Kidney (tissue), 14 donors: ENCODE data around the gene VPS8. TPM values are rescaled to one million over a fixed set of nuclear protein-coding genes. Genes with fewer than 3 reads are reported as not detected.

Experiments
- DNase-seq, 5 donors: peaks; one replicate each; pipeline ENCODE4 v3.0.0-alpha.2; 2013 to 2020
- FAIRE-seq: peaks from 2 replicates; lab custom pipeline; 2012; peaks lifted over from hg19 to GRCh38; lab: Jason Lieb, UNC
- H3K27ac ChIP-seq, 2 donors: one replicate each; pipeline ENCODE4 v1.7.0; 2013; ENCODE audit warnings: low read depth in 2 of 2, low read length in 2 of 2, inconsistent platforms in 1 of 2
- H3K27me3 ChIP-seq: one replicate; pipeline ENCODE4 v1.7.1; 2013; ENCODE audit warnings: low read length, inconsistent platforms; ENCODE audit not compliant: control insufficient read depth, insufficient read depth
- H3K36me3 ChIP-seq, 3 donors: one replicate each; pipeline versions ENCODE4 v1.7.0 to v1.7.1; 2013; ENCODE audit warnings: low read length in 3 of 3, control low read depth in 1 of 3, inconsistent platforms in 1 of 3; ENCODE audit not compliant: insufficient read depth in 3 of 3, control insufficient read depth in 2 of 3
- H3K4me1 ChIP-seq, 3 donors: one replicate each; pipeline versions ENCODE4 v1.7.0 to v1.7.1; 2013; ENCODE audit warnings: low read length in 3 of 3, inconsistent platforms in 1 of 3, low read depth in 1 of 3; ENCODE audit not compliant: control insufficient read depth in 2 of 3, insufficient read depth in 2 of 3
- H3K4me3 ChIP-seq, 3 donors: one replicate each; pipeline versions ENCODE4 v1.7.0 to v1.8.1; 2013; ENCODE audit warnings: low read length in 3 of 3, control low read depth in 1 of 3, inconsistent platforms in 1 of 3
- H3K9ac ChIP-seq, 3 donors: one replicate each; pipeline versions ENCODE4 v1.7.0 to v1.7.1; 2013; ENCODE audit warnings: low read length in 3 of 3, control low read depth in 1 of 3, inconsistent platforms in 1 of 3
- H3K9me3 ChIP-seq, 3 donors: one replicate each; pipeline versions ENCODE4 v1.7.0 to v1.7.1; 2013; ENCODE audit warnings: low read length in 3 of 3, control low read depth in 1 of 3, inconsistent platforms in 1 of 3; ENCODE audit not compliant: control insufficient read depth in 2 of 3, insufficient read depth in 1 of 3
- intact Hi-C: fragments of 100-400 bp; cut with DNase I; formaldehyde crosslinking; loops from one replicate; pipeline ENCODE4 v1.11.1; 2022
- polyA plus RNA-seq: library from polyadenylated mRNA; stranded (reverse); fragments of 350-450 nt; fragmentation: Illumina TruSeq; extraction: RNeasy Lipid Tissue Mini Kit (QIAGEN cat#74804); gene quantifications from one replicate; pipeline ENCODE4 v1.2.3, GENCODE V29; 2014; ENCODE audit warnings: low read depth, low replicate concordance; ENCODE audit not compliant: insufficient read depth
- total RNA-seq: library from RNA; stranded (reverse); fragmentation: NEBNext Ultra II Directional; extraction: Animal tissue kit (Norgen Biotek cat#: 25700); gene quantifications from one replicate; pipeline ENCODE4 v1.2.1, GENCODE V29; 2021
- TF ChIP-seq, protein P1 (sequence below): IDR thresholded peaks from 3 replicates; pipeline ENCODE4 v1.5.1; 2012; ENCODE audit warnings: mild to moderate bottlenecking, moderate library complexity, borderline replicate concordance; ENCODE audit not compliant: insufficient read depth; ENCODE audit errors: extremely low read depth
- donor health status: control.
- donor health status: control.
- donor health status: control.
- donor health status: control.
- donor health status: control.
- donor health status: DM: yes; HTN: yes; CAD: no.
- donor health status: Normal renal cell carcinoma (clear cell type).

VPS8 gene
- total and polyA plus RNA-seq, 2 donors from 2014 or later = 10.8 to 55.0 TPM

DNA sequence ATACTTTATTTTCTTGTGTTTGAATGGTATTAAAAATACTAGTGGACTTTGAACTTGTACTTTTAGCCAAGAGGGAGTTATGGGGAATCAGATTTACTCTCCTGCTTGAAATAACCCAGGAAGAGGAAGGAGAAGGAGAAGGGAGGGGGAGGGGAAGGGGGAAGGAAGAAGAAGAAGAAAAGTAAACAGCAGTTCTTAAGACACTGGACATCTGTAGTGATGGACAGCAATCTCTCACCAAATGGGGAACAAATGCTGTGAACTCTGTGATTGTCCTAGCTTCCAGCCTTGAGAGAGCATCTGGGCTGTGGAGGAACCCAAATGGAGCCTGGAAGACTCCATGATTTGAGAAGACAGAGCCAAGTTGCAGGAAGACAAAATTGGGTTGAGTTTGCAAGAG, 52.0 kb downstream of the VPS8 start:
- H3K9ac ChIP-seq = no peak overlapping the region
- no peak for DNase-seq
- no peak overlapping the region for H3K4me3 ChIP-seq
- FAIRE-seq = no peak
- H3K9me3 ChIP-seq = no peaks in the 10 kb centered on the region
- no peak overlapping the region for H3K27ac ChIP-seq
- peaks cover 4 to 16% (median 9%) of the 10 kb centered on the region in 3 donors for H3K36me3 ChIP-seq
- no peaks in the 10 kb centered on the region for H3K4me1 ChIP-seq
- TF ChIP-seq, protein P1, sequence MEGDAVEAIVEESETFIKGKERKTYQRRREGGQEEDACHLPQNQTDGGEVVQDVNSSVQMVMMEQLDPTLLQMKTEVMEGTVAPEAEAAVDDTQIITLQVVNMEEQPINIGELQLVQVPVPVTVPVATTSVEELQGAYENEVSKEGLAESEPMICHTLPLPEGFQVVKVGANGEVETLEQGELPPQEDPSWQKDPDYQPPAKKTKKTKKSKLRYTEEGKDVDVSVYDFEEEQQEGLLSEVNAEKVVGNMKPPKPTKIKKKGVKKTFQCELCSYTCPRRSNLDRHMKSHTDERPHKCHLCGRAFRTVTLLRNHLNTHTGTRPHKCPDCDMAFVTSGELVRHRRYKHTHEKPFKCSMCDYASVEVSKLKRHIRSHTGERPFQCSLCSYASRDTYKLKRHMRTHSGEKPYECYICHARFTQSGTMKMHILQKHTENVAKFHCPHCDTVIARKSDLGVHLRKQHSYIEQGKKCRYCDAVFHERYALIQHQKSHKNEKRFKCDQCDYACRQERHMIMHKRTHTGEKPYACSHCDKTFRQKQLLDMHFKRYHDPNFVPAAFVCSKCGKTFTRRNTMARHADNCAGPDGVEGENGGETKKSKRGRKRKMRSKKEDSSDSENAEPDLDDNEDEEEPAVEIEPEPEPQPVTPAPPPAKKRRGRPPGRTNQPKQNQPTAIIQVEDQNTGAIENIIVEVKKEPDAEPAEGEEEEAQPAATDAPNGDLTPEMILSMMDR = no peak
- intact Hi-C loops = no loop called here
- no peaks in the 10 kb centered on the region for H3K27me3 ChIP-seq

DNA sequence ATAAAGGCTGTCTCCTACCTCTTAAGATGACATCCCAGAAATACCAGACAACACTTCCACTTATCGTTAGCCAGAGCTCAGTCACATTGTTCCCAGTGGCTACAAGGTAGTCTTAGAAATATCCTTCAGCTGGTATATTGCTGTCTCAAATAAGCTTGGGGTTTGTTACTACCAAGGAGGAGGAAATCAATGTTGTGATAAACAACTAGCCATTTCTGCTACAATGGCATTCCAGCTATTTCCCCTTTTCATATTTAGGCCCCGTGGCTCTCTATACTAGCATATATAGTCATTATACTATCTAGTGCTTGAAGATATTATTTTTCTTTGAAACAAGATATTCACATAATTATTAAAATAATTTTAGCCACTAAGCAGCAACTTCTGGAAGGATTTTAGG, 56.5 kb downstream of the VPS8 start:
- DNase-seq (peak in 1 of 5 donors; percentile 11), FAIRE-seq (no peak)
- no peak overlapping the region for H3K4me3 ChIP-seq
- no peak overlapping the region for H3K27ac ChIP-seq
- no peak overlapping the region for H3K9ac ChIP-seq
- peaks cover 2 to 8% (median 6%) of the 10 kb centered on the region in 3 donors for H3K36me3 ChIP-seq
- intact Hi-C loops = no loop called here
- peaks cover 0 to 3% (median 0%) of the 10 kb centered on the region in 3 donors for H3K4me1 ChIP-seq
- TF ChIP-seq, protein P1 = no peak
- H3K27me3 ChIP-seq = no peaks in the 10 kb centered on the region
- H3K9me3 ChIP-seq = no peaks in the 10 kb centered on the region

DNA sequence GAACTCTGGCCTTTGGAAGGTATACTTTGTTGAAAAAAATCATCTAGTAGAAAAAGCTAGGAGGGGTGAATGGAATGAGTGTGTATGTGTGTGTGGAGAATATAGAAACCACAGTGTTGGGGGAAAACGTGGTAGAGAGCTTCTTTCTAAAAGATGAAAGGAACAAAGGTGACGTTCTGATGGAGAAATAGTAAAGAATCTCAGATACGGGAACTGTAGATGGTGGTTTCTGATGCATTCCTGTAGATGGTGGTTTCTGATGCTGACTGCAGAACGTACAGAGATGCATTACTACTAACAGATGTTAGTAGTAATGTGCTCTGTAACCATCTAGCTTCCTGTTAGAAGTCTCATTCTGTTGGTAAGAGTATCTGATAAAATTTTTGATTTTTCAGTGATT, 60.2 kb downstream of the VPS8 start:
- intact Hi-C loops = no loop called here
- FAIRE-seq = no peak
- H3K36me3 ChIP-seq = peaks cover 0 to 8% (median 2%) of the 10 kb centered on the region in 3 donors

More for the DNA sequence above, 60.2 kb downstream of the VPS8 start:
- Histone ChIP-seq H3K4me1 (peaks cover 0 to 3% (median 0%) of the 10 kb centered on the region in 3 donors), H3K27ac (no peak overlapping the region), H3K9ac (no peak overlapping the region), H3K4me3 (no peak overlapping the region), H3K27me3 (no peaks in the 10 kb centered on the region), H3K9me3 (no peaks in the 10 kb centered on the region)
- TF ChIP-seq, protein P1 = no peak
- no peak for DNase-seq
